ENCODE data around the gene SLC6A16.
A peak's percentile ranks its signal among the peaks of the same experiment; 100 is the strongest.
"Not testable (repeated sequence)": the region's sequence is repeated elsewhere in the genome, so short reads cannot be mapped to it uniquely, and the experiment has no call there.

Gene SLC6A16

GRCh38 chr19:49324801-49325576 is at the start of gene SLC6A16:
SLC6A16 (minus strand) TSS chr19:49325191; CDS start chr19:49311347, 13,844 bp downstream.
- no peak for DNase-seq

GRCh38 chr19:49373174-49373573 is 48.2 kb upstream of the SLC6A16 start:
- not testable (repeated sequence) for DNase-seq

DNA sequence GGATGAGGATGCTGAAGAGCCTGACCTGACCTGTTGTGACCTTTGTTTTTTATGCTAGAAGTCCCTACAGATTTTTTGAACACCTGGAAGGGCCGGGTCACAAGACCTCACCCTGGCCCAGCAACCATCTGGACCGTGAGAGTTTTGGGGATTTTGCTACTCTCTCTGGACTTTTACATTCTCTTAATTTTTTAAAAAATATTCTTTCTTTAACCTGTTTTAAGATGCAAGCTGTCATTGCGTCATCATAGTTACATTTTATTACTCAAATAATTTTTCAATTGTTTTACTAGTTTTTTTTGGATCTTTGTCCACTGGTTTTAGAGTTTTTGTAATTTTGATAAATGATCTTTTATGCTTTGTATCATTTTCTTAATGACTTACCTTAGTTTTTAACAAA is 46.2 kb upstream of the SLC6A16 start:
- no peak for DNase-seq

DNA sequence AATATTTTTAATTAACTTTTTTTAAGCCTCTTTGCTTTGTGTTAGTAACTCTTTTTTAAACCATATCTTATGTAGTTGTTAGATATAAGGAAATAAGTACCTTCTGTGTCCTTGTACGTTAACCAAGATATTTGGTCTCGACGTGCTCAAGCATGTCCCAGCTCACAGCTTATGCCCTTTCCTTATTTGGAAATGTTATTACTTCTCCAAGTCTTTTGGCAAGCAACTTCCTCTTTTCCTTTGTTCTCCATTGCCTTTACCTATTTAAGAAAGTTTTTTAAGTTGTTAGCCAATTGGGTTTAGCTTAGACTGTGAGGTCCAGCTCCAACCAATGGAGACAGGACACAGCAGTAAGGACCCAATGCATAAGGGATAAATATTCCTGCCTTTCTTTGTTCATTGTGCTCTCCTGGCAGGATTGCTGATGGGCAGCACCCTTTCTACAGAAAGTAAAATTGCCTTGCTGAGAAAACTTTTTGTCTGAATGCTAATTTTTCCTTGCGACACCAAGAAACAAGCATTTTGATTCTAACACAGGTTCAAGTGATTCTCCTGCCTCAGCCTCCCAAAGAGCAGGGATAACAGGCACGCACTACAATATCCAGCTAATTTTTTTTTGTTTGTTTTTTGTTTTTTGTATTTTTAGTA is 43.8 kb upstream of the SLC6A16 start:
- DNase-seq = no peak

DNA sequence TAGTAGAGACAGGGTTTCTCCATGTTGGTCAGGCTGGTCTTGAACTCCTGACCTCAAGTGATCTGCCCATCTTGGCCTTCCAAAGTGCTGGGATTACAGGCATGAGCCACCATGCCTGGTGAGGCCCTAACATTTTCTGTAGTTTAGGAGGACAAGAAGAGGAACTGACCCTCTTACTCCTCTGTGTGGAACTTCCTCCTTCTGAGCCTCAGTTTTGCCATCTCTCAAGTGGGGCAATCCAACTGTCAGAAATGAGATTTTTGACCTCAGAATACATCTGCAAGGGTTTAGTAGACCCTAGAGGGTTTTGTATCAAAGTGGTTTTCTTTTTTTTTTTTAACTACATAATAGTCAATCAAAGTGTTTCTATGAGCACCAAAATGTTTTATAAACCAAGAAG is 41.1 kb upstream of the SLC6A16 start:
- DNase-seq = no peak

- DNase-seq = no peak
Observed at GRCh38 chr19:49364083-49364737, 39.2 kb upstream of the SLC6A16 start.

DNA sequence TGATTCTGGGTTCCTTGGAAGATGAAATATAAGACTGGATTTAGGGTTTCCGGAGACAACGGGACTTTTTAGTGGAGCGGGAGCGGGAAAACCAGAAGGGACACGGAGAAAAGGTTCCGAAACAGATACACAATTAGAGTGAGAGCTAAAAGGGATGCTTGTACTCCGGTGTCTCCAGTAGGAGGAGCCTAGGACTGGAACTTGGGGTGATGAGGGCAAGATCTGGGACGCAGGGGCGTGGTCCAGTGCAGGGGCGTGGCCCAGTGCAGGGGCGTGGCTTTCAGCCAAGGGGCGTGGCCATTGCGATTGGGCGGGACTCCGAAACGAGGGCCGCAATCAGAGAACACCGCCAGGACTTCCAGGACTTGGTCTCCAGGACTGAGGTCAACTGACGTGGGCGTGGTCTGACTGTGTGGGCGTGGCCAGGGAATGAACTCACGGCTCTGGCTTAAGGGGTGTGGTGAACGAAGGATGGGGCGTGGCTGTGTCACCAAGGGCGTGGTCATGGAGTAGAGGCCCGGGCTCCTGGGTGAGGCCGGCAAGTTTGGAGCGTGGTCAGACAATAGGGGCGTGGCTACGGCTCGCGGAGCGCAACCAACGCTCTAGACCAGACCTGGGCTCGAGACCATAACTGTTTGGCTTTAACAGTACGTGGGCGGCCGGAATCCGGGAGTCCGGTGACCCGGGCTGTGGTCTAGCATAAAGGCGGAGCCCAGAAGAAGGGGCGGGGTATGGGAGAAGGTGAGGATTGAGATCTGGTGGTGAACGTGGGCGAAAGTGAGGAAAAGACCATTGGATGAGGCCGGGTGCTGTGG is 38.5 kb upstream of the SLC6A16 start, which contains the start of gene DKKL1:
Gene DKKL1, plus strand, starts transcription at position 610 of the 815 bp plus-strand sequence. Its CDS starts 122 bp downstream, at position 732.
- peak; percentile 29 to 71 (median 59) for DNase-seq

DNA sequence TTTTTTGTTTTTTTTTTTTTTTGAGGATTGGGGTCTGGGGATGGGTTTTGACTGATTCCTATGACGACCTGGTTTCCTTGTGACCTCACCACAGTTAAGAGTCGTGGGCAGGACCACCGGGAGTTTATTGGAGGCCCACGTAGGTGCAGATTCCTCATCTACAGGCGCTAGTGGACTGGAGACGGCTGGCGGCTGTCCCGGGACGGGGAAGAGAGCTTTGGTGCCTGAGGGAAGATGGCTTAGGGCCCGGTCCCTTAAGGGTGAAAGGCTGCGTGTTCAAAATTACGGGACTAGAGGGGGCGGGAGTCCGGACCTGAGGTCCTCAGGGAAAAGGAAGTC is 37.9 kb upstream of the SLC6A16 start:
- DNase-seq = peak in 3 of 6 experiments; percentile 34 to 58 (median 39)

DNA sequence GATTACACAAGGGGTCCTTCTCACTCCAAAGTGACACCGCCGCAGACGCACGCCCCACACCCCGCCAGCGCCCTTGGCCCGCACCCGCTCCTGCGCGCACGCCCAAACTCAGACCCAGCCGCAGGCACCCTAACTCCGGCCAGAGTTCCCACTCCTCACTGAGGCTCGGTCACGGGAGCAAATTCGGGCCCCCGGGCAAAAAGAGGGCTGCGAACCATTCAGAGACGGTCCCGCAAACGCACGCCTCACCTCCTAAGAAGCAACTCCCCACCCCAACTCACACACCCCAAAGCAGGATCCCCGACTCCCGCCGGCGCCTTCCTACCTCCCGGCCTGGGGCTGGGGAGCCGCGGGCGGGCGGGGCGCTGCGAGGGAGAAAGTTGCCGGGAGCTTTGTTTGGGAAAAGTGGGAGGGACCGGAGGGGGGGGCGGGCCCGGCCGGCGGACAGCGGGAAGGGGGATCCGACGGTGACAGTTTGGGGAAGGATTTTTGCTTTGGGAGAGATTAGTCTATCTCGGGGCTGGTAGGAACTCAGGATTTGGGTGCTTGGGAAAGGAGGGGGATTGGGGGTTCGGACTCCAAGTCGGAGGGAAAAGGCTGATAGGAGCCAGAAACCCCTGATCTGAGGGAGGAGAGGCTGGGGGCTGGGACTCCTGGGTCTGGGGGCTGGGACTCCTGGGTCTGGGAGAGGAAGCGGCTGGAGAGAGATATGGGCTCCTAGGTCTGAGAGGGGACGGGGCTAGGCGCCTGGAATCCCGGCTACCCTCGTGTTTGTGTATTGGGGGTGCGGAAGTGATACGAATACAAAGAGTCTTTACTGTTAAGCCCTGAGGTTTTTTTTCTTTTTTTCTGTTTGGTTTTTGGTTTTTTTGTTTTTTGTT is 37.3 kb upstream of the SLC6A16 start, which contains the start of gene TEAD2:
Gene TEAD2, minus strand, starts transcription at position 369 of the 881 bp plus-strand sequence. CDS start 2,341 bp downstream, outside the sequence.
- DNase-seq = peak in 3 of 6 experiments; percentile 10 to 58 (median 19)

DNA sequence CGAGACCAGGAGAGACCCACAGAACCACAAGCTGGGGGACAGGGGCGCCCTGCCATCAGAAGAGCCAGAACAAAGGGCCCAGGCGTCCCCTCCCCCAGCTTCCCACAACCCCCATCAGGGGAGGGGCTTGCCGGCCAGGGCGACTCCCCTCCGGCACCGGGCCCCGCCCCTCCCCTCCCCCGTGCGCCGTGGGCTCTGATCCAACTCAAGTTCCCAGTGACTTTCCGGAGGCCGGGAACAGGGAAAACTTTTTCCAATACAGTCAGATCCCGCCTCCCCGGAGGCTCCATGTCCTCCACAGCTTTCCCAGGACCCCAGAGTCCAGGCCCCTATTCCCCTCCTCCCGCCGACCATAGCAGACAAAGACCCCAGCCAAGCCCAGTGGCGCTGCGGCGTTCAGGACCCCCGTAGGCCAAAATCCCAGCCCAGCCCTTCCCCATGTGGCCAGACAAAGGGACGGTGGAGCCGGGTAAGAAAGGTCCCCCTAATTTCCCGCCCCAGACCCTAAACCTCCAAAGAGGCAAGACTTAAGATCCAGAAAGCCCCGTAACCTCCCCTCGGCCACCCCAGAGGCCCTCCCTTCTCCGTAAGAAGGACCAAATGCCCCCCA is 36.6 kb upstream of the SLC6A16 start:
- no peak for DNase-seq

- DNase-seq = no peak
Observed at GRCh38 chr19:49359851-49360820, 35.1 kb upstream of the SLC6A16 start.

- no peak for DNase-seq
Observed at GRCh38 chr19:49357186-49357585, 32.2 kb upstream of the SLC6A16 start.

DNA sequence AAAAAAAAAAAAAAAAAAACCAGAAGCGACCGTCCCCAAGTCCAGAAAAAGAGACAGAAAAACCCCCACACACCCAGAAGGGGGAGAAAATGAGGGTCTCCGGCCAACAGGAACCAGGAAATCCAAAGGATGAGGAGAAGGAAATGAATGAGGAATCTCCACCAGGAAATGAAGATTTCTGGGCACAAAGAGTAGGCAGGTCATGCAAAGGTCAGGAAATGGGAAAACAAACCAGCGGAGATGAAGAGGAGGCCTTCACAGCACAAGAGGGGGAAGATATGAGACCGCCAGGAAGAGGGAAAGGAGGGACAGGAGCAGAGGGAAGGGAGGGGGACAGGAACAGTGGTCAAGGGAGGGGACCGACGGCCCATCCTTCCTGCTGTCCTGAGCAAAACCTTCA is 31.4 kb upstream of the SLC6A16 start:
- DNase-seq = no peak

GRCh38 chr19:49355909-49356353 is 30.9 kb upstream of the SLC6A16 start:
- no peak for DNase-seq

DNA sequence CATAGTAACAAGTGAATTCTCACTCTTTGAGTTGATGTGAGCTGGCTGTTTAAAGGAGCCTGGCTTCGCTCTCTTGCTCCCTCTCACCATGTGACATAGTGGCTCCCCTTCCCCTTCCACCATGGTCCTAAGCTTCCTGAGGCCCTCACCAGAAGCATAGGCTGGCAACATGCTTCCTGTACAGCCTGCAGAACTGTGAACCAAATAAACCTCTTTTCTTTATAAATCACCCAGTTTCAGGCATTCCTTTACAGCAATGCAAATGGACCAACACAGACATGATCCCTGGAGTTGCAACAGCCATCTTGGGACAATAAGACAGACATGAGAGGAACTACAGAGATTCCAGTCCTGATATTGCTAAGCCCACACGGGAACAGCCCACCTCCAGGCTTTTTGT is 24.6 kb upstream of the SLC6A16 start:
- no peak for DNase-seq

DNA sequence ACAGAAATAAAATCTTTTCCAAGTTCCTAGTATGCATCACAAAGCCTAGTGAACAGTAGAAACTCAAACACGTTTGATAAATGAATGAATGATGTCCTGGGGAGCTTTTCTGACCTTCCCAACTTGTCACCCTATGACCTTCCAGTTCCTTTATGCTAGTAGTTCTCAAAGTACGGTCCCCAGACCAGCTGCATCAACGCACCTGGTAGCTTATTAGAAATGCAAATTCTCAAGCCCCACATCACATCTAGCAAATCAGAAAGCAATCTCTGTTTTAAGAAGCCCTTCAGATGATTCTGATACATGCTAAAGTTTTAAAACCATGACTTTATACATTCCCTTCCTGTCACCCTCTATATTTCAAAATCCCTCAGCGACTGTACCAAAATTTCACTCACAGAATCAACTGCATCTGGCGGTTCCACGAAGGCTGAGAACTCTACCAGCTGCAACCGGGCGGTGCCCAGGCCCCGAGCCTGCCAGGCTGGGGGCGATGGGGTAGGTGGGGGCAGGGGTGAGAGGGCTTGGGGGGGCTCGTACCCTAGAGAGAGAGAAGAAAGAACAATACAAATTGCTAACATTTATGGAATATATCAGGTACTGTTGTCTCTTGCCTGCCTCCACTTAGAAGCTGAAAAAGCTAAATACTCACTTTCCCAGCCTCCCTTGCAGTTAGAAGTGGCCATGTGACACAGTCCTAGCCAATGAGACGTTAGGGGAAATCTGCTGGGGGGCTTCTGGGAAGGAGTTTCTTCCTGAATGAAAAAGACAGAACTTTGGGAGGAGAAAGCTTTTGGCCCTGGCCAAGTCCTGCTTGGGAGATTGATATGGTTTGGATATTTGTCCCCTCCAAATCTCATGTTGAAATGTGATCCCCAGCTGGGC is 23.6 kb upstream of the SLC6A16 start:
- no peak for DNase-seq

GRCh38 chr19:49347835-49348234 is 22.8 kb upstream of the SLC6A16 start:
- no peak for DNase-seq

DNA sequence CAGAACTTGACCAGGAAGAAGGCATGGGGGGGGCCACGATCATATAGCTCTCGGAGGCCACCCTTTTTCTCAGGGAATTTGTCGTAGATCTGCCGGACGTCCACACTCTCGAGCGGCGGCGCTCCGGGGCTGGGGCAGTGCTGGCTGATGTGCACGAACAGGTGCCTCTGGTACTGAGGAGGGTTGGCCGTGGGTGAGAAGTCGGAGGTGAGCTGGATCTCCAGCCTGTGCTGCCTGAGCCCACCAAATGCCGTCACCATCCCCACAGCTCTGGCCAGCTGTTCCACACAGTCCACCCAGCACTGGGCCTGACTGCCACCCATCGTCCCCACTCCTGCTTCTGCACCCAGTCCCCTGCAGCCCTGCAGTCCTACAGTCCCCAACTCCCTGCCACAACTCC is 22.2 kb upstream of the SLC6A16 start:
- DNase-seq = no peak

Data from stimulated activated naive CD4-positive, alpha-beta T cell (primary cell).